GM12864 (cell line): ENCODE measurements around the gene SNX19.

Experiments
- DNase-seq: peaks from one replicate; pipeline ENCODE4 v3.0.0-alpha.2; 2011; ENCODE audit warnings: low read depth
- H3K4me3 ChIP-seq: 2 replicates; pipeline ENCODE4 v1.5.1; 2011; ENCODE audit warnings: mild to moderate bottlenecking, low read depth, low read length, control low read depth
- CTCF ChIP-seq: IDR thresholded peaks from 2 replicates; pipeline ENCODE4 v1.5.1; 2011; ENCODE audit warnings: low read depth, mild to moderate bottlenecking, moderate library complexity, low read length, control low read depth, inconsistent platforms; ENCODE audit errors: missing control alignments

Gene SNX19

DNA sequence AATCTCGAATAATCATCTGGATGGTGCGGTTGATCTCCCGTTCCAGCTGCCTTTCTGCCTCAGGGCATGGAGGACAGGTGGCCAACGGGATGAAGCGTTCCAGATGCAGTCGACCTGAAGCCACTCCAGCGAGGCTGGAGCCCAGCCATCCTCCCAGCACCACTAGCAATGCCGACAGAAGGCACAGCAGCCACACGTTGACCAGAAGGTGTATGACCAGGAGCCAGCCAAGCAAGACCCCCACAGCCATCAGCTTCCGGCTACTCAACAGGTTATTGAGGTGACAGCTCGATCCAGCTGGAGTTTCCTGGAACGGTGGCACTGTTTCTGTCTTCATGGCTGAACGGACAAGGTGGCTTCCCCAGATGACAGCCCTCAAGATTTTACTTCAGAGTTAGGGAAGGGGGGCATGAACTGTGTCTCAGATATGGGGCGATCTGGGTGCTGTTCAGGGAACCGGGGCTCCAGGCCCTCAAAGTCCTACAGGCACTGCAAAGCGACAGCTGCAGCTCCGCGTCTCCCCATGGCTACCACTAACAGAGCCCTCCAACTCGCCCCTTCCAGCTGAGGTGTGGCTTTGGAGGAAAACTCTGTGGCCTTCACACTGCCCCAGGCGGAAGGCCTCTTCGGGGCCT lies 559 bp downstream of the SNX19 start:
- no peak for TF ChIP-seq CTCF
- no peak for DNase-seq
- H3K4me3 ChIP-seq: peak overlapping the region; percentile 89

DNA sequence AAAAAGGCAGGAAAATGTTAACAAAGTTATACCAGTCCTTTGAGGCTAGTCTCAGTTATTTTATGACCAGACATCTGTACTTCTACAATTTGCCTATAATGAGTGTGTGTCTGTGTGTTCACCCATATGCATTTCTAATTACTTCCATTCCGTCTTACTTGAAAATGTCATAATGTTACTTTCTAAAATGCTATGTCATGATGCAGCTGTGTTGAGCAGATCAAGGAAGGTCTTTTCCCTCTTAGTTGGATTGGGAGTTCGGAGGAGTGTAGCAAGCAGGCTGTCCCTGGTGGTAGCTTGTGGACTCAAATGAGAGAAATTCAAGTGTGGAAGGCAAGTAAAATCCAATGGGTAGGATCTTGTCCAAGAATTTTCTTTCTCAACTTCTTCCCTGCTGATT lies 3.0 kb downstream of the SNX19 start:
- TF ChIP-seq CTCF: no peak
- no peak for DNase-seq

DNA sequence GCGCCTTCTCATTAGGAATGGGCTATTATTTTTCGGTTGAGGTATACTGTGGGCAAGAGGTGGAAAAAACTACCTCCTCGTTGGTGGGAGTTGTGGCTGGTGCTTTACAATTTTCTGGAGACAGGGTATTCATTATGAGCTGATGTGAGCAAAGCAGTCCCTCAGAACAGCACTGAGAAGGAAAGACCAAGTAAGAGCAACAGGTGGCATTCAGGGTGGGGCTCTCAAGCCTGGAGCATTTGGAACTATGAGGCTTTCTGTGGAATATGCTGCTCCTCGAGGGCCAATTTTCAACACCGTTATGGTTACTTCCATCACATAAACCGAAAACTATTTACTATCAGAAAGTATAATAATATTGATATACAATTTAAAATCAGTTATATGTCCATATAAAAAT lies 3.7 kb downstream of the SNX19 start:
- TF ChIP-seq CTCF: no peak
- no peak overlapping the region for H3K4me3 ChIP-seq
- DNase-seq: no peak

More for the DNA sequence above, 3.0 kb downstream of the SNX19 start:
- H3K4me3 ChIP-seq: no peak overlapping the region

DNA sequence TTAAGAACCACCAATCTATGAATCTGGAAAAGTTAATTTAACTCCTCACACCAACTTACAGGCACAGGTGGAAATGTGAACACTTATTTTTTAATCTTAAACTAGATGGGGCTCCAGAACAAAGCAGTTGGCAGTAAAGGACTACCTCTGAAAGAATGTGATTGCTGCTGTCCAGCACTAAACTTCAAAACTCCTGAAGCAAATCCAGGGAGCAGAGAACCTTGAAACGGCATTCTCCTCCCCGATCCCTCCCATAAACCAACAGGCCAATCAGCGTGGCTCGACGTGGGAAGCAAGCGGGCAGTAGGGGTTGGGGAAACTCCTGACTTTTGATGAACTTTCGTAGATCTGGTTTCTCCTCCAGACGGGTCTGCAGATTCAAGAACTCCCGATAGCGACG lies 5.0 kb downstream of the SNX19 start:
- no peak for TF ChIP-seq CTCF
- no peak overlapping the region for H3K4me3 ChIP-seq
- DNase-seq: no peak

- no peak overlapping the region for H3K4me3 ChIP-seq
- no peak for TF ChIP-seq CTCF
- DNase-seq: no peak
Observed at GRCh38 chr11:130909650-130910049, 6.6 kb downstream of the SNX19 start.

GRCh38 chr11:130908770-130909625 lies 7.3 kb downstream of the SNX19 start:
- no peak for DNase-seq
- H3K4me3 ChIP-seq: no peak overlapping the region
- no peak for TF ChIP-seq CTCF
